Fibroblast of the aortic adventitia (primary cell): ENCODE measurements around the gene NRXN3. TPM values are rescaled to one million over a fixed set of nuclear protein-coding genes. Genes with fewer than 3 reads are reported as not detected.

ENCODE experiments used
- DNase-seq: peaks from one replicate; pipeline ENCODE4 v3.0.0-alpha.2; 2010; ENCODE audit warnings: low read depth
- H3K4me3 ChIP-seq: 2 replicates; pipeline ENCODE4 v1.5.1; 2011; ENCODE audit warnings: low read depth, mild to moderate bottlenecking, control low read depth, low read length, moderate library complexity
- CTCF ChIP-seq: IDR thresholded peaks from 2 replicates; pipeline ENCODE4 v1.5.1; 2011; ENCODE audit warnings: mild to moderate bottlenecking, low read length, control low read depth, inconsistent platforms; ENCODE audit not compliant: insufficient read depth
- total RNA-seq: library from RNA; depleted of rRNA; stranded (reverse); fragments of >200 nt; gene quantifications from 2 replicates; pipeline ENCODE4 v1.2.3, GENCODE V29; 2012; ENCODE audit warnings: low replicate concordance

NRXN3 gene
- total RNA-seq, 1 donor, result 0.18 TPM

GRCh38 chr14:79831195-79831892, 1661.2 kb downstream of the NRXN3 start:
- DNase-seq, result no peak
- no peak overlapping the region for H3K4me3 ChIP-seq
- no peak for TF ChIP-seq CTCF

- TF ChIP-seq CTCF, result no peak
- no peak overlapping the region for H3K4me3 ChIP-seq
- DNase-seq, result no peak
These were observed 1663.6 kb downstream of the NRXN3 start for GRCh38 chr14:79833781-79834180.

GRCh38 chr14:79834868-79835267, 1664.7 kb downstream of the NRXN3 start:
- H3K4me3 ChIP-seq, result no peak overlapping the region
- no peak for TF ChIP-seq CTCF
- no peak for DNase-seq

GRCh38 chr14:79836577-79836976, 1666.4 kb downstream of the NRXN3 start:
- no peak for TF ChIP-seq CTCF
- peak; percentile 2 for DNase-seq

GRCh38 chr14:79837699-79838098, 1667.5 kb downstream of the NRXN3 start:
- TF ChIP-seq CTCF, result no peak
- DNase-seq, result no peak
- no peak overlapping the region for H3K4me3 ChIP-seq

More at GRCh38 chr14:79836577-79836976, 1666.4 kb downstream of the NRXN3 start:
- H3K4me3 ChIP-seq, result no peak overlapping the region

GRCh38 chr14:79840103-79840502, 1669.9 kb downstream of the NRXN3 start:
- H3K4me3 ChIP-seq, result no peak overlapping the region
- no peak for TF ChIP-seq CTCF
- peak; percentile 2 for DNase-seq

GRCh38 chr14:79840831-79841230, 1670.7 kb downstream of the NRXN3 start:
- no peak for TF ChIP-seq CTCF
- no peak for DNase-seq
- no peak overlapping the region for H3K4me3 ChIP-seq
